ENCODE data around the gene UPK3A. TPM values are rescaled to one million over a fixed set of nuclear protein-coding genes. Genes with fewer than 3 reads are reported as not detected.

UPK3A gene
- total RNA-seq, 1 donor from 2014 or later, result not detected

DNA sequence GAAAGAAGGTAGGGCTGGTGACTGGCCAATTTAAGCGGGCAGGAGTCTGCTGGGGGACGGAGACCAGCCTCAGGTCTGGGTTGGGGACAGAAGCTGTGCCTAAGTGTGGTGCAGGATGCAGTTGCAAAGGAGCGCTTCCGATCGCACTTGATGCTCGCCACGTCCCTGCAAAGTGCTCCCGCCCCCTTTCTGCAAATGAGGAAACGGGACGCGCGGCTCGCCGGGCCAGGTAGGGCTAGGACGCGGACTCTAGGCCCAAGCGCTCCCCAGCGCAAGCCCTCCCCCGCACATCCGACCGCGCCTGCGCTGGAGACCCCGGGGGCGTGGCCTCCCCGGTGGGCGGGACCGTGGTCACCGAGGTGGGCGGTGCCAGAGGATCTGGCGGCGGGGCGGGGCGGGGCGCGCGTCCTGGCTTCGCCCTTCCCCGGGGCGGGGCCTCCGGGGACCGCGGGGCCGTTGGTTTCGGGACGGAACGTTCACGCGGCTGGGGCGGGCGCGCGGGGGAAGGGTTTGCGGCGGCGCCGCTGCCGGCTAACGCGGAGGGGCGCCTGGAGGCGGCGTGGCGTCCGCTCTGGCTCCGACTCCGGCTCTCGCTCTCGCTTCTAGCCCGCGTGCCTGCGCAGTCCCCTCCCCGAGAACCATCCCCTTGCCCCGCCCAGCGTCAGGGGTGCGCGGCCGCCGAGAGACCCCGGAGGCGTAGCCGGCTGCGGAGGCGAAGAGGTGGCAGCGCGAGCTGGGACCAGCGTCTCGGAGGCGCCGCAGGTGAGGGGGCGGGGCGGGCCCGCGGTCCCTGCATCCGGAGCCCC is 24.9 kb downstream of the UPK3A start, which contains the start of gene FAM118A:
TSS of gene FAM118A (plus strand) at position 513 of the 806 bp plus-strand sequence. CDS start 12,446 bp downstream, outside the sequence.
- Mint-ChIP-seq H3K36me3 (ENCODE audit: low read depth) (peaks cover 1% of the 10 kb centered on the region), H3K4me3 (ENCODE audit: unreplicated experiment) (peak within 1 kb of the TSS; percentile 85), H3K9me3 (ENCODE audit: low read depth) (no peaks in the 10 kb centered on the region), H3K27me3 (ENCODE audit: low read depth) (no peaks in the 10 kb centered on the region), H3K27ac (ENCODE audit: unreplicated experiment) (peak within 1 kb of the TSS; percentile 75), H3K4me1 (ENCODE audit: low read depth) (peaks cover 24% of the 10 kb centered on the region)
- TF ChIP-seq CTCF (IDR thresholded peaks at IDR 0.05), result peak; percentile 6
- DNase-seq (ENCODE audit: low spot score), result peak; percentile 97

DNA sequence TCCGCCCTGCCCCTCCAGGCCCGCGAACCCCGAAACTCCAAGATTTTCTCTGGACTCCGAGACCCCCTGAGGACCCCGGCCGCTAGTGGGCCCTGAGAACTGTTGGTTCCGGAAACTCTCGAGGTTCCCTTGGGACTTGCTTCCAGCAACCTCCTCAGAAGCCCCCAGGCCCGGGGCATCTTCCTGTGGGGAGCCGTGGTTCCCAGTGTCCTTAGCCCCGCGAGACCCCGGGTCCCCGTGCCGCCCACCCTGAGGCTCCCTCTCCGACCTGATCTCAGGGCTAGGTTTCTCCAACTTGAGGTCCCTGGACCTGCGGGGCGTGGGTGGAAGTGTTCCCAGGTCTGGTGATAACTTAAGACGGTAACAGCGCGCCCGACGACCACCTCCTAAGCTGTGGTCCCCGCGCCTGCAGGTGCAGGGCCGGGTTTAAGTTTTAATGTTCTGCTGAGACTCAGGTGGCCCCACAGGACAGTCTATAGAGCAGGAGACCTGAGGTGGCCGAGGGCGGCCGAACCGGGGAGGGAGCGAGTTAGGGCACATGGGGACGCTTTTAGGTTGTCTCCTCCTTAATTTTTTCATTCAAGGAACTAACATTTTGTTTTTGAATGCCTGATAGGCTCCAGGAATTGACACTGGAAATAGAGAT is 25.7 kb downstream of the UPK3A start:
- no peak for DNase-seq (ENCODE audit: low spot score)
- peaks cover 24% of the 10 kb centered on the region for H3K4me1 Mint-ChIP-seq (ENCODE audit: low read depth)
- H3K27ac Mint-ChIP-seq (ENCODE audit: unreplicated experiment), result peak overlapping the region; percentile 18
- no peak for TF ChIP-seq CTCF (IDR thresholded peaks at IDR 0.05)
- H3K27me3 Mint-ChIP-seq (ENCODE audit: low read depth), result no peaks in the 10 kb centered on the region
- peak overlapping the region; percentile 85 for H3K4me3 Mint-ChIP-seq (ENCODE audit: unreplicated experiment)
- no peaks in the 10 kb centered on the region for H3K9me3 Mint-ChIP-seq (ENCODE audit: low read depth)
- H3K36me3 Mint-ChIP-seq (ENCODE audit: low read depth), result peaks cover 1% of the 10 kb centered on the region

DNA sequence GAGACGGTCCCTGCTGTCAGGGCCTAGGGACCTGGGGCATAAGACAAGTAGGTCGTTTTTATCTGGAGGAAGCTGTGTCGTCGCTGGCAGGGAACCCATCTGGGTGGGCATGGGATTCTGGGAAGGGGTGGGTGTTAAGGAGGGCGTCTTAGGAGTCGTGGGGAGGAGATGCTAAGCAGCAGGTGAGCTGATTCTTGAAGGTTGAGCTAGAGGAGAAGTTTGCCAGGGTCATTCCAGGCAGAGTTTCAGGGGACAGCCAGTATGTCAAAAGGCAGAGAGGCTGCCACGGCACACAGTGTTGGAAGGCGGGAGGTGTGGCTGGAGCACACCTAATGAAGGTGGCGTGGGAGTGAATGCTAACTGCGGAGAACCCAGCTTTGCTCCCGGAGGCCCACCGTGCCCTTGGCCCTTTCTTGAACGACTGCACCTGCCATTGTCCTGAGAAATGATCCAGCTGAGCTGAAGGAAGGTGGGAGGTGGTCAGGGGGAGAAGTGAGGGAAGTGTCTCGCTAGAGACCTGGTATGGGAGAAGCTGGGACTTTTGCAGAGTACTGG is 26.3 kb downstream of the UPK3A start:
- no peak for DNase-seq (ENCODE audit: low spot score)
- peak overlapping the region; percentile 85 for H3K4me3 Mint-ChIP-seq (ENCODE audit: unreplicated experiment)
- no peaks in the 10 kb centered on the region for H3K27me3 Mint-ChIP-seq (ENCODE audit: low read depth)
- H3K36me3 Mint-ChIP-seq (ENCODE audit: low read depth), result peaks cover 1% of the 10 kb centered on the region
- H3K27ac Mint-ChIP-seq (ENCODE audit: unreplicated experiment), result peak overlapping the region; percentile 29
- peaks cover 24% of the 10 kb centered on the region for H3K4me1 Mint-ChIP-seq (ENCODE audit: low read depth)
- H3K9me3 Mint-ChIP-seq (ENCODE audit: low read depth), result no peaks in the 10 kb centered on the region
- TF ChIP-seq CTCF (IDR thresholded peaks at IDR 0.05), result no peak

DNA sequence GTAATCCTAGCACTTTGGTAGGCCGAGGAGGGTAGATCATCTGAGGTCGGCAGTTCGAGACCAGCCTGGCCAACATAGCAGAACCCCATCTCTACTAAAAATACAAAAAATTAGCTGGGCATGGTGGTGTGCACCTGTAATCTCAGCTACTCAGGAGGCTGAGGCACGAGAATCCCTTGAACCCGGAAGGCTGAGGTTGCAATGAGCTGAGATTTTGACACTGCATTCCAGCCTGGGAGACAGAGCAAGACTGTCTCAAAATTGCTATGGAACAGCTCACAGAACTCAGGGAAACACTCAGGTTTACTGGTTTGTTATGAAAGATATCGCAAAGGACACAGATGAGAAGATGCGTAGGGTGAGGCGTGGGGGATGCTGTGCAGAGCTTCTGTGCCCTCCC is 27.7 kb downstream of the UPK3A start:
- H3K9me3 Mint-ChIP-seq (ENCODE audit: low read depth), result no peaks in the 10 kb centered on the region
- no peaks in the 10 kb centered on the region for H3K27me3 Mint-ChIP-seq (ENCODE audit: low read depth)
- peaks cover 31% of the 10 kb centered on the region for H3K4me1 Mint-ChIP-seq (ENCODE audit: low read depth)
- H3K27ac Mint-ChIP-seq (ENCODE audit: unreplicated experiment), result no peak overlapping the region
- TF ChIP-seq CTCF (IDR thresholded peaks at IDR 0.05), result no peak
- peaks cover 1% of the 10 kb centered on the region for H3K36me3 Mint-ChIP-seq (ENCODE audit: low read depth)
- DNase-seq (ENCODE audit: low spot score), result no peak
- H3K4me3 Mint-ChIP-seq (ENCODE audit: unreplicated experiment), result no peak overlapping the region

- no peaks in the 10 kb centered on the region for H3K9me3 Mint-ChIP-seq (ENCODE audit: low read depth)
- DNase-seq (ENCODE audit: low spot score), result no peak
- no peak overlapping the region for H3K27ac Mint-ChIP-seq (ENCODE audit: unreplicated experiment)
- peaks cover 1% of the 10 kb centered on the region for H3K36me3 Mint-ChIP-seq (ENCODE audit: low read depth)
- TF ChIP-seq CTCF (IDR thresholded peaks at IDR 0.05), result no peak
- H3K27me3 Mint-ChIP-seq (ENCODE audit: low read depth), result no peaks in the 10 kb centered on the region
- peaks cover 36% of the 10 kb centered on the region for H3K4me1 Mint-ChIP-seq (ENCODE audit: low read depth)
- H3K4me3 Mint-ChIP-seq (ENCODE audit: unreplicated experiment), result no peak overlapping the region
Measured at GRCh38 chr22:45312856-45313255, 28.1 kb downstream of the UPK3A start.
